OCI-LY3 (cell line): ENCODE data around the gene SYNPO.
A peak's percentile ranks its signal among the peaks of the same experiment; 100 is the strongest.

Experiments used
- H2AFZ ChIP-seq: fragments of 200-600, 300-600 bp; shearing (Covaris generic); 2 replicates; pipeline ENCODE4 v1.6.0; 2014; ENCODE audit warnings: antibody characterized with exemption, low read depth, low read length
- H3K27ac ChIP-seq: fragments of 200-600, 300-600 bp; sonication (generic); 2 replicates; pipeline ENCODE4 v1.5.1; 2014; ENCODE audit warnings: mild to moderate bottlenecking, low read length, moderate library complexity, mixed read lengths
- H3K27me3 ChIP-seq: fragments of 200-600, 300-600 bp; sonication (generic); 2 replicates; pipeline ENCODE4 v1.6.1; 2014; ENCODE audit warnings: low read depth, low read length, mixed read lengths
- H3K36me3 ChIP-seq: fragments of 200-600, 300-600 bp; sonication (generic); replicated peaks from 2 replicates; pipeline ENCODE3; 2014; ENCODE audit warnings: low read depth, low read length, mixed read lengths
- H3K4me1 ChIP-seq: fragments of 300-600, 200-600 bp; sonication (generic); 2 replicates; pipeline ENCODE4 v1.6.1; 2014; ENCODE audit warnings: low read length, mixed read lengths
- H3K4me2 ChIP-seq: fragments of 200-600, 300-600 bp; sonication (generic); 2 replicates; pipeline ENCODE4 v1.6.1; 2014; ENCODE audit warnings: low read length, mixed read lengths
- H3K4me3 ChIP-seq: fragments of 300-600, 200-600 bp; sonication (generic); 2 replicates; pipeline ENCODE4 v1.5.1; 2014; ENCODE audit warnings: antibody characterized with exemption, mild to moderate bottlenecking, low read length, moderate library complexity
- H3K79me2 ChIP-seq: fragments of 300-600, 200-600 bp; shearing (Covaris generic); 2 replicates; pipeline ENCODE4 v1.6.1; 2014; ENCODE audit warnings: mild to moderate bottlenecking, low read length, mixed read lengths
- H3K9ac ChIP-seq: fragments of 300-600, 200-600 bp; shearing (Covaris generic); 2 replicates; pipeline ENCODE4 v1.6.0; 2014; ENCODE audit warnings: mild to moderate bottlenecking, low read length, moderate library complexity
- H3K9me3 ChIP-seq: fragments of 200-600, 300-600 bp; shearing (Covaris generic); 2 replicates; pipeline ENCODE4 v1.6.1; 2014; ENCODE audit warnings: low read length, mixed read lengths; ENCODE audit not compliant: insufficient read depth
- H4K20me1 ChIP-seq: fragments of 200-600, 300-600 bp; sonication (generic); 2 replicates; pipeline ENCODE4 v1.6.1; 2016; ENCODE audit warnings: low read length, mixed read lengths; ENCODE audit not compliant: insufficient read depth
- CTCF ChIP-seq: fragments of 200-600, 300-600 bp; sonication (generic); IDR thresholded peaks from 2 replicates; pipeline ENCODE4 v1.5.1; 2014; ENCODE audit warnings: antibody characterized with exemption, low read length, low read depth
- EZH2phosphoT487 ChIP-seq: fragments of 200-600 bp; shearing (Covaris generic); IDR thresholded peaks from 2 replicates; pipeline ENCODE4 v1.6.1; 2018; ENCODE audit warnings: antibody characterized with exemption, mixed run types, low read depth

Gene SYNPO

GRCh38 chr5:150655221-150655620 lies 14.8 kb downstream of the SYNPO start:
- no peaks in the 10 kb centered on the region for H3K27me3 ChIP-seq
- no peak overlapping the region for H3K4me3 ChIP-seq
- H3K36me3 ChIP-seq = no peaks in the 10 kb centered on the region
- no peaks in the 10 kb centered on the region for H4K20me1 ChIP-seq
- peaks cover 13% of the 10 kb centered on the region; the same call in 1 of the 2 replicates for H3K4me1 ChIP-seq
- H3K9me3 ChIP-seq = no peaks in the 10 kb centered on the region
- H3K9ac ChIP-seq = no peak overlapping the region
- H3K79me2 ChIP-seq = no peaks in the 10 kb centered on the region
- no peak overlapping the region for H3K27ac ChIP-seq
- no peak overlapping the region for H2AFZ ChIP-seq
- H3K4me2 ChIP-seq = no peak overlapping the region
- no peak for TF ChIP-seq CTCF
- TF ChIP-seq EZH2phosphoT487 = no peak

GRCh38 chr5:150656191-150657132 lies 16.0 kb downstream of the SYNPO start:
- Histone ChIP-seq H3K9ac (peak overlapping the region; percentile 76), H3K4me3 (peak overlapping the region; percentile 94), H3K36me3 (no peaks in the 10 kb centered on the region), H3K4me2 (peak overlapping the region; percentile 88), H4K20me1 (no peaks in the 10 kb centered on the region), H2AFZ (peak overlapping the region; percentile 91; the same call in 1 of the 2 replicates), H3K9me3 (no peaks in the 10 kb centered on the region), H3K27me3 (no peaks in the 10 kb centered on the region), H3K27ac (no peak overlapping the region), H3K79me2 (no peaks in the 10 kb centered on the region), H3K4me1 (peaks cover 4% of the 10 kb centered on the region; the same call in 1 of the 2 replicates)
- TF ChIP-seq CTCF (peak; percentile 29), EZH2phosphoT487 (no peak)

GRCh38 chr5:150658121-150658520 lies 17.7 kb downstream of the SYNPO start:
- Histone ChIP-seq H3K27ac (no peak overlapping the region), H3K9me3 (no peaks in the 10 kb centered on the region), H4K20me1 (no peaks in the 10 kb centered on the region), H3K9ac (no peak overlapping the region), H3K4me2 (no peak overlapping the region), H3K36me3 (no peaks in the 10 kb centered on the region), H3K4me3 (no peak overlapping the region), H2AFZ (no peak overlapping the region), H3K4me1 (peaks cover 4% of the 10 kb centered on the region; the same call in 1 of the 2 replicates), H3K27me3 (no peaks in the 10 kb centered on the region), H3K79me2 (no peaks in the 10 kb centered on the region)
- TF ChIP-seq EZH2phosphoT487 (no peak), CTCF (no peak)

GRCh38 chr5:150658699-150659265 lies 18.3 kb downstream of the SYNPO start:
- Histone ChIP-seq H4K20me1 (no peaks in the 10 kb centered on the region), H3K36me3 (no peaks in the 10 kb centered on the region), H3K4me3 (no peak overlapping the region), H3K27ac (no peak overlapping the region), H3K27me3 (no peaks in the 10 kb centered on the region), H3K9me3 (no peaks in the 10 kb centered on the region), H3K4me1 (peaks cover 4% of the 10 kb centered on the region; the same call in 1 of the 2 replicates), H3K79me2 (no peaks in the 10 kb centered on the region), H2AFZ (no peak overlapping the region), H3K9ac (no peak overlapping the region), H3K4me2 (no peak overlapping the region)
- TF ChIP-seq EZH2phosphoT487 (no peak), CTCF (no peak)
